K562 (cell line): ENCODE data around the gene POP7.

ENCODE experiments used
- ARID2 ChIP-seq: fragments of 450-650 bp; IDR thresholded peaks from 2 replicates; pipeline ENCODE4 v1.6.1; 2017; ENCODE audit warnings: antibody characterized with exemption, mild to moderate bottlenecking
- ETS1 ChIP-seq: conservative IDR thresholded peaks from 2 replicates; pipeline ENCODE4 v1.6.1; 2011; ENCODE audit warnings: low read depth, mild to moderate bottlenecking, low read length; ENCODE audit not compliant: control insufficient read depth
- ETV5 ChIP-seq: sonication (generic); formaldehyde crosslinking; IDR thresholded peaks from 2 replicates; pipeline ENCODE4 v1.4.0; 2020; ENCODE audit warnings: low read depth, mild to moderate bottlenecking, missing genetic modification reagents
- HOMEZ ChIP-seq: fragments of 250-450 bp; sonication (Bioruptor Pico); IDR thresholded peaks from 2 replicates; pipeline ENCODE4 v1.4.0; 2020; ENCODE audit warnings: mild to moderate bottlenecking, moderate library complexity
- JUNB ChIP-seq: fragments of 450-650 bp; formaldehyde crosslinking; conservative IDR thresholded peaks from 2 replicates; pipeline ENCODE4 v1.4.0; 2020; ENCODE audit warnings: mild to moderate bottlenecking
- ZNF395 ChIP-seq: fragments of 200-800 bp; sonication (Bioruptor generic); IDR thresholded peaks from 2 replicates; pipeline ENCODE4 v1.6.1; 2017; ENCODE audit warnings: missing genetic modification characterization, missing compliant biosample characterization

- TF ChIP-seq HOMEZ (no peak), ETV5 (CRISPR knock-in tag) (no peak), ARID2 (no peak), ETS1 (no peak), ZNF395 (CRISPR knock-in tag) (no peak), JUNB (CRISPR knock-in tag) (no peak)
Observed at GRCh38 chr7:100719523-100720278, 13.8 kb downstream of the POP7 start.
